Myocyte (in vitro differentiated cells): ENCODE results near the gene TGFBR3. TPM values are rescaled to one million over a fixed set of nuclear protein-coding genes. Genes with fewer than 3 reads are reported as not detected.

Experiments used
- DNase-seq: peaks from one replicate; pipeline ENCODE4 v3.0.0-alpha.2; 2012; ENCODE audit warnings: low read depth
- polyA plus RNA-seq: library from polyadenylated mRNA; unstranded; fragments of >200 nt; gene quantifications from one replicate; pipeline ENCODE4 v1.2.1, GENCODE V29; 2012; ENCODE audit warnings: missing spikeins
- total RNA-seq: library from RNA; depleted of rRNA; stranded (reverse); fragments of >200 nt; gene quantifications from 2 replicates; pipeline ENCODE4 v1.2.3, GENCODE V29; 2014

The TGFBR3 gene
- 2.5 and 2.7 TPM in 2 replicates for total RNA-seq
- 0.40 TPM for polyA plus RNA-seq

GRCh38 chr1:91885716-91886506 lies at the start of gene TGFBR3:
TGFBR3 (minus strand) TSS chr1:91886151; CDS start chr1:91861531, 24,620 bp downstream.
- DNase-seq: peak; percentile 92

- DNase-seq: peak; percentile 39
Observed at GRCh38 chr1:91929250-91929649, 43.3 kb upstream of the TGFBR3 start.

DNA sequence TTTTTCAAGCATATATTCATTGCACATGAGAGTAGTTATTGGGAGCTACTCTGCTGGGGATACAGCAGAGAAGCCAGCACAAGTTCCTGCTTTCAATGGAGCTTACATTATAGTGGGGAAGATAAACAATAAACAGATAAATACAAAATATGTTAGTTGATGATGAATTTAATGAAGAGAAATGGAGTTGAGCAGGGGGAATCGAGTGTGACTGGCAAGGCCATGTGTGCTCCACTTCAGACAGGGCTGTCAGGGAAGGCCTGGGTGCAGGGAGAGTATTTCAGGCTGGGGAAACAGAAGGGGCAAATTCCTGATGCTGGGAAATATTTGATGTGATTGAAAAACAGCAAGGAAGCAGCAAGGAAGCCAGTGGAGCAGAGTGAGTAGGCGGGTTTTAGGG lies 42.1 kb upstream of the TGFBR3 start:
- no peak for DNase-seq

DNA sequence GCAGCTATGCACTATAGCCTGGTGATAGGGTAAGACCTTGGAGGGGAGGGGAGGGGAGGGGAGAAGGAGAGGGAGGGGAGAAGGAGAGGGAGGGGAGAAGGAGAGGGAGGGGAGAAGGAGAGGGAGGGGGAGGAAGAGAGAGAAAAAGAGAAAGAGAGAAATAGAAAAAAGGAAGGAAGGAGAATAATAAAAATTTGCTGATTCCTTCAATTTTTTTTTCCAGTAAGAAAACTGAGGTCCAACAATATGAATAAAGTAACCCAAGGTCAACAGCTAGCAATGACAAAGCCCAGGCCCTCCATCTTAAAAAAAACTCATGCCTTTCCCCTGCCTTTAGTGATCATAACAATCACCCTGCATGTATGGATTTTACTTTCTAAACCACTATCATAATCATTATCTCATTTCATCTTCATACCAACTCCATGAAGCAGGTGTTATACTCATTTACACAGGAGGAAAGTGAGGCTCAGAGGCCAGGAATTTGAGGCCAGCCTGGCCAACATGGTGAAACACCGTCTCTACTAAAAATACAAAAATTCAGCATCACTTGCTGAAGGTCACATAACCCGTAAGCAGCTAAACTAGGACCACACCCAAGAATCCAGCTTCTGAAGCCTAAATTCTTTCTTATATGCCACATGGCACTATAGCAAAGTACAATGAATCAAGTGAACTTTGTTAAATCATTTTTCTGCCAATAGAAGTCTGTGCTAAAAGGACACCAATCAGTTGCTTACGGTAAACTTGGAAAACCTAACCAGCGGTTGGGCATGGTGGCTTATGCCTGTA lies 39.9 kb upstream of the TGFBR3 start:
- DNase-seq: no peak

GRCh38 chr1:91924146-91924545 lies 38.2 kb upstream of the TGFBR3 start:
- peak; percentile 69 for DNase-seq

DNA sequence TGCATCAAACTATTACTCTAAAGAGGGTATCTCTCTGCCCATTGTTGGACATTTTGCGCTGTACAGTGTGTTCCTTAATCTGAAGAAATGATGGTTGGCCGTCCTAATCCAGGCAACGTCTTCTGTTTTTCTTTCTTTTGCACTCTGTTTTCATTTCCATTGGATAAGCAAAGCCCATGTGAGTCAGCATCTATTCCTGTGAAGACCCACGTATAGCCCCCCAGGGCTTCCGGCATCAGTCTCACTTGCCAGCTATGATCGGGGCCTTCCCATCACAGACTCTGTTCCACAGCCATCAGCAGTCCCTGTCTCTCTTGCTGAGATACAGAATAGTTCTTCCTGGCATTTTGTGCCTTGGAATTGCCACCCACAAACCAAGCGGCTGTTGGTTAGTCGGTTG lies 34.0 kb upstream of the TGFBR3 start:
- no peak for DNase-seq

GRCh38 chr1:91916811-91917460 lies 31.0 kb upstream of the TGFBR3 start:
- DNase-seq: no peak

GRCh38 chr1:91916046-91916445 lies 30.1 kb upstream of the TGFBR3 start:
- DNase-seq: no peak

DNA sequence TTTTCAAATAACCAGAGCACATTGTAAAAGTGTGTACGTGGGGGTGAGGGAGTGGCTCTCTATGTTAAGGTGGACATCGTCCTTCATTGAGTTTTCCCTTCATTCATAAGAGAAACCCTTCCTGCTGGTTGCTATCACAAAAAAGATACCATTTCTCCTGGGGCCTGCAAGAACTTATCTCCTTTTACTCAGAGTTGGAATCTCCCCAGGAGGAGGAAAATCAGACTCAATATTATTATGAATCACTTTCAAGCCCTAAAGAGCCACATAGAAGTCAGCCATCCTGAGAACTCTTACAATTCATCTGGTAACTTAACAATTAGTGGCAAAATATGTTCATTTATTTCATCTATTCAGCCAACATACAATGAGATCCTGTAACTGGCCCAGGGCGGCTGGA lies 27.1 kb upstream of the TGFBR3 start:
- no peak for DNase-seq

DNA sequence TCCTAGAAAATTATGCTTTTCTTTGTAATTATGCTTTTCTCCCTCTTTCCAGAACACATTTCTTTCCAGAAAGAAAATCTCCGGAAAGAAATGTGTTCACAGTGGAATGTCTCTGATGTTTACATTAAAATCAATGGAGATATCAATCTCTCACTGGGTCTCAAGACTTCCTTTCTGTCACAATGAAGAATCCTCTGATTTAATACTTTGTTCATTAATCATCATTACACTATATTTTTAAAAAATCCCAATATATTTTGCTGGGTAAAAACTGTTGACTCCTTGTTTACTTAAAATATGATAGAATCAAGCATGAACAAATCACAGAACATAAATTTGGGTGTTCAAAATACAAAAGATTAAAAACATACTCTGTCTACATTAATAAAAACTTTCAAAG lies 26.3 kb upstream of the TGFBR3 start:
- no peak for DNase-seq

DNA sequence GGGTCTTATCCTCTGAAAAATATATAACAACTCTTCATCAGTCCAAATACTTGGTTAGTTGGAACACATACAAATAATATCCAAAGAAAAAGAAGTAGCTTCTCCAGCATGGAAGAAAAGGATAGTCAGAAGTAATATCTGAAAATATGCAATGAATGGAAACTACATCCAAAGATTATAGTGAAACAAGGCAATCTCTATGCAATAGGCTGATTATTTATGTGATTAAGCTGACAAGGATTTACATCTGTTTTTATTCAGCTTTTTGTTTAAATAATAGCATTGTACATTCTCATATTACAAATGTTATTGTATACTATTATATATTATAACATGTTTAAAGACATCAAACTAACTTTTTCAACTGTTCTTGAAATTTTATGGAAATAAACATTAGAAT lies 15.3 kb upstream of the TGFBR3 start:
- no peak for DNase-seq

- peak; percentile 46 for DNase-seq
Observed at GRCh38 chr1:91900562-91900961, 14.6 kb upstream of the TGFBR3 start.

GRCh38 chr1:91897016-91897415 lies 11.1 kb upstream of the TGFBR3 start:
- DNase-seq: no peak

DNA sequence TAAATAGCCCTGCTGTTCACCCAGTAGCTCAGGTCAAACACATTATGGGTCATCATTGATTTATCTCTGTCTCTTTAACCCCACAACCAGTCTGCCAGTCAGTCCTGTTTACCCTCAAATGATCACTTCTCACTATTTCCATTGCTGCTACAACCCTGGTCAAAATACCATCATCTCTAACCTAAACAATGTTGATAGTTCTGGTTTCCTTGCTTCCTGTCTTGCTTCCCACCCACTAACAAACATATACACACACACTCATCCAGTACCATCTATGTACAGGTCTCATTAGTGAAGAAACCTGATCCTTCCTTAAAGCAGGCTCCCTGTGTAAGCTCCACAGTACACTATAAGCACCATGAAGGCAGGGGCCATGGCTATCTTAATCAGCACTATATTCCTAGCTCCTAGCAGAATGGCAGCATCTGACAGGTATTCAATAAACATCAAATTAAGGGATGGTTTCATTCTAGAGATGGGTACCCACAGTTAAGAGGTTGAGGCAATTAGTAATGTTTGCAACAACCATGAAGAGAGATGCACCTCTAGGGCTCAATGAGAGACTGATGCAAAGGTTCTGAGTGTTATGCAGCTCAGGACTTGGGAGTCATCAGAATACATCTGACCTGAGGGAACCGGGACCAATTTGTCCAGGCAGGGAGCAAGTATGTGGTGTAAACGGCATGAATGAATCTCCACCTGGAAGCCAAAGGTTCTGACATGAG lies 10.0 kb upstream of the TGFBR3 start:
- no peak for DNase-seq

- no peak for DNase-seq
Observed at GRCh38 chr1:91894036-91894761, 8.2 kb upstream of the TGFBR3 start.

GRCh38 chr1:91891969-91892368 lies 6.0 kb upstream of the TGFBR3 start:
- no peak for DNase-seq

- no peak for DNase-seq
Observed at GRCh38 chr1:91891454-91891853, 5.5 kb upstream of the TGFBR3 start.

DNA sequence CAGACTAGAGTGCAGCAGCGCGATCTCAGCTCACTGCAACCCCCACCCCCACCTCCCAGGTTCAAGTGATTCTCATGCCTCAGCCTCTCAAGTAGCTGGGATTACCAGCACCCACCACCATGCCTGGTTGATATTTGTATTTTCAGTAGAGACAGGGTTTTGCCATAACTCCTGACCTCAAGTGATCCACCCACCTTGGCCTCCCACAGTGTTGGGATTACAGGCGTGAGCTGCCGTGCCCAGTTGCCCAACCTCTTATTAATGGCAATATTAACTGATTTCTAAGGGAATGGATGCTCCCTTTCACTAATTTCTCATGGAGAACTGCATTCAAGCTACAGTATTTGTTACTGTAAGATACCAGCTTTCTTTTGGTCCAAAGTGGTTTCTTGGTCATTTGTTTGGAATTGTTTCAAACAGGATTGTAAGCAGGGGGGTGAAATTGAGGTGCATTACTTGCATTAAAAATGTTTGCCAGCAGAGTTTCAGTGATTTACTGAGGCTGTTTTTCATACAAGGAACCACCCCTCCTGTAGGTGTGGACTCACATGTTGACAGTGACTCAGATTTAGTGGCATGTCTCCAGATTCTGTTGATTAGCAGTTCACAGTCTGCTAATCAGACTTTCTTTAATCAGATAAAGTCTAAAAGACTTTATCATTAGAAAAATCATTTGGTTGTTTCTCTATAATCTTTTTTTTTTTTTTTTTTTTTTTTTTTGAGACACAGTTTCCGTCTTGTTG lies 3.9 kb upstream of the TGFBR3 start:
- DNase-seq: no peak

GRCh38 chr1:91885213-91885715 lies 687 bp downstream of the TGFBR3 start:
- peak; percentile 48 for DNase-seq
